Measurements from ENCODE around the gene RAB37. TPM values are rescaled to one million over a fixed set of nuclear protein-coding genes. Genes with fewer than 3 reads are reported as not detected.

Gene RAB37
- polyA plus RNA-seq, 1 donor from 2014 or later = not detected

GRCh38 chr17:74740641-74741387, 3.8 kb downstream of the RAB37 start:
- H3K36me3 ChIP-seq (ENCODE audit: insufficient read depth, low read length) = no peaks in the 10 kb centered on the region
- peaks cover 38% of the 10 kb centered on the region for H3K27me3 ChIP-seq (ENCODE audit: insufficient read depth, low read depth, low read length)
- H3K4me3 ChIP-seq (ENCODE audit: low read length) = no peak overlapping the region
- H4K20me1 ChIP-seq (ENCODE audit: insufficient read depth) = no peaks in the 10 kb centered on the region
- no peaks in the 10 kb centered on the region for H3K79me2 ChIP-seq (replicated peaks; ENCODE audit: insufficient read depth, low read length)
- no peaks in the 10 kb centered on the region for H3K9me3 ChIP-seq (ENCODE audit: low read length)
- H3K4me2 ChIP-seq (ENCODE audit: low read length) = no peak overlapping the region
- no peak overlapping the region for H3K27ac ChIP-seq (ENCODE audit: low read length)
- H3F3A ChIP-seq (ENCODE audit: insufficient read depth, low read length, poor library complexity, severe bottlenecking) = no peaks in the 10 kb centered on the region
- H3K9ac ChIP-seq (ENCODE audit: low read length) = no peak overlapping the region
- TF ChIP-seq TAF1 (IDR thresholded peaks at IDR 0.05; ENCODE audit: low read depth) (no peak), MXI1 (conservative IDR thresholded peaks at IDR 0.05; ENCODE audit: poor library complexity, severe bottlenecking) (no peak), EP300 (conservative IDR thresholded peaks at IDR 0.05; ENCODE audit: poor library complexity, severe bottlenecking) (no peak), REST (IDR thresholded peaks at IDR 0.05; ENCODE audit: borderline replicate concordance) (no peak), SMC3 (conservative IDR thresholded peaks at IDR 0.05; ENCODE audit: poor library complexity) (no peak), RAD21 (conservative IDR thresholded peaks at IDR 0.05) (no peak)
- no peaks in the 10 kb centered on the region for H3K9me2 ChIP-seq (ENCODE audit: insufficient read depth, low read length)
- H2AFZ ChIP-seq (ENCODE audit: low read depth, low read length) = no peak overlapping the region

- no peak overlapping the region for H3K27ac ChIP-seq (ENCODE audit: low read length)
- H4K20me1 ChIP-seq (ENCODE audit: insufficient read depth) = no peaks in the 10 kb centered on the region
- TF ChIP-seq EZH2 (IDR thresholded peaks at IDR 0.05; ENCODE audit: borderline replicate concordance, insufficient read depth, low read length, poor library complexity, severe bottlenecking) = no peak
- no peak for TF ChIP-seq RAD21 (conservative IDR thresholded peaks at IDR 0.05)
- no peak for TF ChIP-seq REST (IDR thresholded peaks at IDR 0.05; ENCODE audit: borderline replicate concordance)
- TF ChIP-seq POLR2AphosphoS5 (IDR thresholded peaks at IDR 0.05) = no peak
- no peak for TF ChIP-seq MXI1 (conservative IDR thresholded peaks at IDR 0.05; ENCODE audit: poor library complexity, severe bottlenecking)
- TF ChIP-seq CTCF (IDR thresholded peaks at IDR 0.05; ENCODE audit: poor library complexity, severe bottlenecking) = no peak
- TF ChIP-seq EP300 (conservative IDR thresholded peaks at IDR 0.05; ENCODE audit: poor library complexity, severe bottlenecking) = no peak
- TF ChIP-seq TAF1 (IDR thresholded peaks at IDR 0.05; ENCODE audit: low read depth) = no peak
- no peak for TF ChIP-seq SMC3 (conservative IDR thresholded peaks at IDR 0.05; ENCODE audit: poor library complexity)
- H3K9ac ChIP-seq (ENCODE audit: low read length) = no peak overlapping the region
- no peak overlapping the region for H3K4me3 ChIP-seq (ENCODE audit: low read length)
- no peaks in the 10 kb centered on the region for H3F3A ChIP-seq (ENCODE audit: insufficient read depth, low read length, poor library complexity, severe bottlenecking)
- H3K79me2 ChIP-seq (replicated peaks; ENCODE audit: insufficient read depth, low read length) = no peaks in the 10 kb centered on the region
- no peak overlapping the region for H3K4me2 ChIP-seq (ENCODE audit: low read length)
- H2AFZ ChIP-seq (ENCODE audit: low read depth, low read length) = no peak overlapping the region
- H3K9me2 ChIP-seq (ENCODE audit: insufficient read depth, low read length) = no peaks in the 10 kb centered on the region
- H3K27me3 ChIP-seq (ENCODE audit: insufficient read depth, low read depth, low read length) = peaks cover 25% of the 10 kb centered on the region
- H3K36me3 ChIP-seq (ENCODE audit: insufficient read depth, low read length) = no peaks in the 10 kb centered on the region
- H3K9me3 ChIP-seq (ENCODE audit: low read length) = no peaks in the 10 kb centered on the region
Observed at GRCh38 chr17:74742153-74742515, 5.1 kb downstream of the RAB37 start.
